ENCODE results near the gene EHMT2.
A peak's percentile ranks its signal among the peaks of the same experiment; 100 is the strongest.

EHMT2 gene

DNA sequence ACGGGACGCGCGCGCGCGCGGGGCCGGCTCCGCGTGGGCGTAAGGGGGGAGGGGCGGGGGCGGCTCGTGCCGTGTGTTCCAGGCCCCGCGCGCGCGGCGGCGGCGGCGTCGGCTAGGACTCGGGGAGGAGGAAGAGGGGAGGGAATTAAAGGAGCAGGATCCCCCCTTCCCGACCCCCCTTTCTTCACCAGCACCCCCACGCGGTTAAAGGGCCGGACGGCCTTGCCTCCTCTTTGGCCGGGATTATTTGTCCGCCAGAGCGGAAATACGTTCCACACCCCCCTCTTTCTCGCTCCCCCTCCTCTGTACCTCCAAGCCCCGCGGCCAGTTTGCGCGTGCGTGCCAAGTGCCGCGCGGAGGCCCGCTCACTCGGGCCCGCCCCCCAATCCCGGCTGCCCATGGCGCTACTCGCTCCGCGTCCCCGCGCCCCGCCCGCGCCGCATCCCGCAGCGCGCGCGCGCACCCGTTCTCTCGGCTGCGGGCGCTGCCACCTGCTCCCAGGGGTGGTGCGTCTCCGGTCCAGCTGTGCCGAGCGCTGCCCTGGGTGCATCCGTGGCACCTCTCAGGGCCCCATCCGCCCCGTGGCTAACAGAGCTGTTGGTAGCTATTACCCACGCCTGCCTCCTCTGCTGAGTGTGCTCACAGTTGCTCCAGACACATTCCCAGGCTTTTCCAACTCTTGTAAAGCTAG lies 4.6 kb upstream of the EHMT2 start, which contains the start of gene ZBTB12:
Gene ZBTB12, minus strand, starts transcription at position 134 of the 691 bp plus-strand sequence. CDS start 781 bp downstream, outside the sequence.
- H3K27ac ChIP-seq, result peak within 1 kb of the TSS; percentile 92
- TF ChIP-seq CTCF (conservative IDR thresholded peaks at IDR 0.05), result no peak

GRCh38 chr6:31901415-31901952 lies 4.0 kb upstream of the EHMT2 start:
- no peak for TF ChIP-seq CTCF (conservative IDR thresholded peaks at IDR 0.05)

DNA sequence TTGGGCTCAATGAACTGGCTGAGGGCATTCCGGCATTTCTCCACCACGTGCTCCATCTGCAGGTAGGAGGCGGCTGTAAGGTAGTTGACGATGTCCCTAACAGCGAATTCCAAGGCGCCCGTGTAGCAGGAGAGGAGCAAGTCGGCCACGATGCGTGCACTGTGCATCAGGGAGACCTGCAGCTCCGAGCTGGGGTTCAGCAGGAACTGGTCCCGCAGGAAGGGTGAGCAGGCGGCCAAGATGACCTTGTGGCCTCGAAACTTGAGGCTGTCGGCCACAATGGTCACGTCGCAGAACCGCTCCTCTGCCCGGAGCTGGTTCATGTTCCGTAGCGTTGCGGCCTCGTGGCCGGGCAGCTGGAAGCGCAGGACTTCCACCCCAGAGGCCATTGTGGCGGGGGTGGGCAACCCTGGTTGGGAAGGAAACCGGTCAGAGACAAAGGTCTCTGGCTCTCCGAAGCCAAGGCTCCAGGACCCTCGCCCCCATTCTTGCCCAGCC lies 3.5 kb upstream of the EHMT2 start:
- no peak for TF ChIP-seq CTCF (conservative IDR thresholded peaks at IDR 0.05)
- peak overlapping the region; percentile 92 for H3K27ac ChIP-seq

More at GRCh38 chr6:31901415-31901952, 4.0 kb upstream of the EHMT2 start:
- peak overlapping the region; percentile 92 for H3K27ac ChIP-seq

- TF ChIP-seq CTCF (conservative IDR thresholded peaks at IDR 0.05), result no peak
Observed at GRCh38 chr6:31899882-31900722, 2.6 kb upstream of the EHMT2 start.

GRCh38 chr6:31899215-31899614 lies 1.7 kb upstream of the EHMT2 start:
- no peak for TF ChIP-seq CTCF (conservative IDR thresholded peaks at IDR 0.05)

More at GRCh38 chr6:31899882-31900722, 2.6 kb upstream of the EHMT2 start:
- no peak overlapping the region for H3K27ac ChIP-seq

GRCh38 chr6:31898383-31899011 lies 999 bp upstream of the EHMT2 start:
- TF ChIP-seq CTCF (conservative IDR thresholded peaks at IDR 0.05), result no peak
- peak overlapping the region; percentile 83 for H3K27ac ChIP-seq

More at GRCh38 chr6:31899215-31899614, 1.7 kb upstream of the EHMT2 start:
- H3K27ac ChIP-seq, result no peak overlapping the region
